BJ (cell line): Measurements from ENCODE around the gene BRF1. TPM values are rescaled to one million over a fixed set of nuclear protein-coding genes. Genes with fewer than 3 reads are reported as not detected.

Source experiments
- CTCF ChIA-PET: fragments of 350-600 bp; formaldehyde crosslinking; extraction: SDS; loops from one replicate; lab custom pipeline; 2021; ENCODE audit warnings: antibody characterized with exemption, inconsistent platforms; lab: Yijun Ruan, JAX
- POLR2A ChIA-PET: fragments of 300-600 bp; sonication (Branson Sonifier 250); formaldehyde crosslinking; extraction: SDS; loops from one replicate; lab custom pipeline; 2021; ENCODE audit warnings: antibody characterized with exemption; lab: Charles Lee
- DNase-seq: peaks from one replicate; pipeline ENCODE4 v3.0.0-alpha.2; 2011; ENCODE audit warnings: low read depth
- H3K27me3 ChIP-seq: 2 replicates; pipeline ENCODE4 v1.6.0; 2011; ENCODE audit warnings: low read length; ENCODE audit not compliant: control insufficient read depth, insufficient read depth
- H3K36me3 ChIP-seq: 2 replicates; pipeline ENCODE4 v1.5.1; 2011; ENCODE audit warnings: low read length; ENCODE audit not compliant: control insufficient read depth, insufficient read depth
- H3K4me3 ChIP-seq: 2 replicates; pipeline ENCODE4 v1.5.1; 2011; ENCODE audit warnings: low read depth, mild to moderate bottlenecking, control low read depth, low read length
- polyA plus RNA-seq: library from polyadenylated mRNA; depleted of rRNA; stranded (reverse); fragments of >200 nt; gene quantifications from 2 replicates; pipeline ENCODE4 v1.2.3, GENCODE V29; 2011
- TF ChIP-seq, protein P1 (sequence below): IDR thresholded peaks from 2 replicates; pipeline ENCODE4 v1.5.1; 2011; ENCODE audit warnings: low read depth, mild to moderate bottlenecking, control low read depth, inconsistent platforms, low read length, moderate library complexity; ENCODE audit not compliant: insufficient read depth

The BRF1 gene
- polyA plus RNA-seq, 1 experiment: 8.2 TPM

- no peak for DNase-seq
Measured at GRCh38 chr14:105325303-105325702, 24.5 kb upstream of the BRF1 start.

DNA sequence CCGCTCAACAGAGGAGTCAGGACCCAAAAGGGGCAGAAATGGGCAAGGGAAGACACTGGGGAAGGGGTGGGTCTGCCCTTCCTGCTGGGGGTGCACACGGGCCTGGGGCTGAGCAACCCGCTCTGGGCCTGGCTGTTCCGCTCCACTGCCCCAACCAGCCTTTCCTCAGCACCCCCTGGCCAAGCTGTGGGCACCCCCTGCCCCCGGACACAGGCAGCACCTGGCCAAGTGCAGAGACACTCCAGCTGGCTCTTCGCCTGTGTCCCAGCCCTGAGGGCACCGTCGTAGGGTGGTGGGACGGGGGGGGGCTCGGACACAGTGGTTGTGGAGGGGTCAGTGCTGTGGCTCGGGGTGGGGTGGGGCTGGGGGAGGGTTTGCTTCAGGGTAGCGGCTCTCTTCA, 24.1 kb upstream of the BRF1 start:
- Histone ChIP-seq H3K4me3 (no peak overlapping the region), H3K27me3 (no peaks in the 10 kb centered on the region), H3K36me3 (peaks cover 3% of the 10 kb centered on the region; the same call in 1 of the 2 replicates)
- DNase-seq: no peak
- TF ChIP-seq, protein P1, sequence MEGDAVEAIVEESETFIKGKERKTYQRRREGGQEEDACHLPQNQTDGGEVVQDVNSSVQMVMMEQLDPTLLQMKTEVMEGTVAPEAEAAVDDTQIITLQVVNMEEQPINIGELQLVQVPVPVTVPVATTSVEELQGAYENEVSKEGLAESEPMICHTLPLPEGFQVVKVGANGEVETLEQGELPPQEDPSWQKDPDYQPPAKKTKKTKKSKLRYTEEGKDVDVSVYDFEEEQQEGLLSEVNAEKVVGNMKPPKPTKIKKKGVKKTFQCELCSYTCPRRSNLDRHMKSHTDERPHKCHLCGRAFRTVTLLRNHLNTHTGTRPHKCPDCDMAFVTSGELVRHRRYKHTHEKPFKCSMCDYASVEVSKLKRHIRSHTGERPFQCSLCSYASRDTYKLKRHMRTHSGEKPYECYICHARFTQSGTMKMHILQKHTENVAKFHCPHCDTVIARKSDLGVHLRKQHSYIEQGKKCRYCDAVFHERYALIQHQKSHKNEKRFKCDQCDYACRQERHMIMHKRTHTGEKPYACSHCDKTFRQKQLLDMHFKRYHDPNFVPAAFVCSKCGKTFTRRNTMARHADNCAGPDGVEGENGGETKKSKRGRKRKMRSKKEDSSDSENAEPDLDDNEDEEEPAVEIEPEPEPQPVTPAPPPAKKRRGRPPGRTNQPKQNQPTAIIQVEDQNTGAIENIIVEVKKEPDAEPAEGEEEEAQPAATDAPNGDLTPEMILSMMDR: no peak
- POLR2A ChIA-PET: no interaction called here
- CTCF ChIA-PET: no interaction called here

More at GRCh38 chr14:105325303-105325702, 24.5 kb upstream of the BRF1 start:
- H3K4me3 ChIP-seq: no peak overlapping the region
- TF ChIP-seq, protein P1: no peak
- H3K27me3 ChIP-seq: no peaks in the 10 kb centered on the region
- ChIA-PET POLR2A (no interaction called here), CTCF (no interaction called here)
- H3K36me3 ChIP-seq: peaks cover 3% of the 10 kb centered on the region; the same call in 1 of the 2 replicates

DNA sequence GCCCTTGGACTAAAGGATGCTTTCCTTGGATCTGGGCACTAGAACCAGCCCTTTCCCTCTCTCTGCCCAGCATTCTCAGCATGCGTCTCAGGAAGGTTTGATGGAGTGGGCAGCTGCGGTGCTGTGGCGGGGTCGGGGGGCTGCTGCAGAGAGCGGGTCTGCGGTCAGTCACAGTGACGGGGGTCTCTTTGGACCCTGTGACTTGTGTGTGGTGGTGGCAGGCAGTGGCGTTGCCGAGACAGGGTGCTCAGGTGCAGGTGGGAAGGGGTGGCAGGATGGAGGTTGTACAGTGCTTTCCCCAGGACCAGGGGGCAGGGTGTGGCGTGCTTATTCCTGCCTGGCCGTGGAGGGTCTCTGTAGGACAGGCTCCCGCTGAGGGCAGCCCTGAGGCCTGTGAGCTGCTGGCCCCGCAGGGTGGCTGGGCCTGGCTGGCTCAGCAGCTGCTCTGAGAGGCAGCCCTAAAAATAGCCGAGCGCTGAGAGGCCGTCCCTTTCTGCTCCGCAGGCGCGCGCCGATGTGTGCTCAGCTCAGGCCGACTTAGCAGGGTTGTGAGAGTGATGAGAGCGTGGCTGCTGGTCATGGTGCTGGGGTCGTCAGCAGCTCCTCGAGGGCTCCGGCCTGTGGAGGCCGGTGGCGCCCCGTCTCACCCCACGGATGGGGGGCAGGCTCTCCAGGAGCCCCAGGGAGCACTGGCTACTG, 23.4 kb upstream of the BRF1 start:
- ChIA-PET CTCF (interaction anchor here (0.6 kb wide), 1 partner anchor 23 kb away, joined by 4 read pairs; the partner anchor contains the start of gene BRF1), POLR2A (no interaction called here)
- TF ChIP-seq, protein P1: no peak
- H3K4me3 ChIP-seq: no peak overlapping the region
- H3K27me3 ChIP-seq: no peaks in the 10 kb centered on the region
- DNase-seq: no peak
- peaks cover 3% of the 10 kb centered on the region; the same call in 1 of the 2 replicates for H3K36me3 ChIP-seq

DNA sequence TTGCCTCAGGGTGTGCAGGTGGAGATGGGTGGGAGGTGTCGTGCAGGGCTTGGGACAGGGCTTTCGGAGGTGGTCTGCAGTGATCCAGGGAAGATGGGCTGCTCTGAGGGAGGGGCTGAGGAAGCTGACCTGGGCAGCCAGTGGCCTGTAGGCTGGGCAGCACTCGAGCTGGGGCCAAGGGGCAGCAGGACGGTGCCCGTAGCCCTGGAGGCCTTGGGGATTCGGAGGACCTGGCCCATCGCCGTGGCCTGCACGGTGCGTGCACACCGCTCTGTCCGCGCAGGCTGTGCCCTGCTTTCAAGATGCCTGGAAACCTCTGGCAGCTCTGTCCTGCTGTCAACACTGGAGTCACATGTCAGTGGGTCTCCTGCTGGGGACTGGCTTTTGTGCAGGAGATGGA, 22.9 kb upstream of the BRF1 start:
- DNase-seq: no peak

GRCh38 chr14:105322791-105323556, 22.2 kb upstream of the BRF1 start:
- DNase-seq: no peak
- ChIA-PET POLR2A (no interaction called here), CTCF (interaction anchor here (1.6 kb wide), 1 partner anchor 232 kb away, joined by 3 read pairs; no protein-coding TSS in a partner anchor)
- Histone ChIP-seq H3K27me3 (no peaks in the 10 kb centered on the region), H3K36me3 (peaks cover 3% of the 10 kb centered on the region; the same call in 1 of the 2 replicates), H3K4me3 (no peak overlapping the region)
- TF ChIP-seq, protein P1: no peak

More for the DNA sequence above, 22.9 kb upstream of the BRF1 start:
- no peak overlapping the region for H3K4me3 ChIP-seq
- H3K36me3 ChIP-seq: peaks cover 3% of the 10 kb centered on the region; the same call in 1 of the 2 replicates
- H3K27me3 ChIP-seq: no peaks in the 10 kb centered on the region
- POLR2A ChIA-PET: no interaction called here
- CTCF ChIA-PET: interaction anchor here (0.6 kb wide), 1 partner anchor 23 kb away, joined by 4 read pairs; the partner anchor contains the start of gene BRF1
- TF ChIP-seq, protein P1: no peak
